Parathyroid adenoma (tissue), 2 donors: Measurements from ENCODE around the gene CCDC80.

ENCODE experiments used
- H2AFZ ChIP-seq: fragments of 300-600 bp; sonication (generic); one replicate; pipeline ENCODE4 v1.7.0; 2017; ENCODE audit warnings: antibody characterized with exemption, mild to moderate bottlenecking
- H3K27ac ChIP-seq: fragments of 300-600 bp; sonication (generic); one replicate; pipeline ENCODE4 v1.7.0; 2017
- H3K27me3 ChIP-seq: fragments of 300-600 bp; sonication (generic); one replicate; pipeline ENCODE4 v1.7.0; 2017; ENCODE audit warnings: low read length; ENCODE audit not compliant: control insufficient read depth, insufficient read depth
- H3K36me3 ChIP-seq: fragments of 300-600 bp; sonication (generic); one replicate; pipeline ENCODE4 v1.7.0; 2017; ENCODE audit warnings: low read length; ENCODE audit not compliant: control insufficient read depth, insufficient read depth
- H3K4me1 ChIP-seq: fragments of 300-600 bp; sonication (generic); one replicate; pipeline ENCODE4 v1.7.0; 2017; ENCODE audit warnings: control low read depth
- H3K4me2 ChIP-seq: fragments of 300-600 bp; sonication (generic); one replicate; pipeline ENCODE4 v1.7.0; 2017; ENCODE audit warnings: low read length
- H3K4me3 ChIP-seq: fragments of 300-600 bp; sonication (generic); one replicate; pipeline ENCODE4 v1.7.0; 2017; ENCODE audit warnings: low read depth, low read length
- H3K79me2 ChIP-seq: fragments of 300-600 bp; sonication (generic); one replicate; pipeline ENCODE4 v1.7.0; 2017; ENCODE audit warnings: control low read depth
- H3K9ac ChIP-seq: fragments of 300-600 bp; sonication (generic); one replicate; pipeline ENCODE4 v1.7.0; 2017; ENCODE audit warnings: mild to moderate bottlenecking
- H3K9me3 ChIP-seq: fragments of 300-600 bp; sonication (generic); one replicate; pipeline ENCODE4 v1.7.0; 2017; ENCODE audit warnings: low read length; ENCODE audit not compliant: control insufficient read depth
- CTCF ChIP-seq: fragments of 300-600 bp; sonication (generic); IDR thresholded peaks from one replicate; pipeline ENCODE4 v1.7.0; 2017; ENCODE audit warnings: antibody characterized with exemption, mild to moderate bottlenecking
- donor health status: primary hyperparathyroidism.

CCDC80 gene

GRCh38 chr3:112555535-112556170 is 85.3 kb downstream of the CCDC80 start:
- Histone ChIP-seq H3K79me2 (peaks cover 18% of the 10 kb centered on the region), H3K4me1 (peaks cover 5% of the 10 kb centered on the region), H3K27me3 (no peaks in the 10 kb centered on the region), H3K27ac (no peak overlapping the region), H3K9ac (no peak overlapping the region), H3K4me2 (no peak overlapping the region), H2AFZ (no peak overlapping the region), H3K4me3 (no peak overlapping the region), H3K36me3 (no peaks in the 10 kb centered on the region), H3K9me3 (no peaks in the 10 kb centered on the region)
- no peak for TF ChIP-seq CTCF

- no peak overlapping the region for H3K9ac ChIP-seq
- no peak overlapping the region for H3K4me3 ChIP-seq
- no peaks in the 10 kb centered on the region for H3K27me3 ChIP-seq
- H3K79me2 ChIP-seq, result no peaks in the 10 kb centered on the region
- no peaks in the 10 kb centered on the region for H3K36me3 ChIP-seq
- no peaks in the 10 kb centered on the region for H3K4me1 ChIP-seq
- H3K4me2 ChIP-seq, result no peak overlapping the region
- H2AFZ ChIP-seq, result no peak overlapping the region
- no peak overlapping the region for H3K27ac ChIP-seq
- H3K9me3 ChIP-seq, result no peaks in the 10 kb centered on the region
- TF ChIP-seq CTCF, result no peak
Observed at GRCh38 chr3:112550859-112551258, 90.1 kb downstream of the CCDC80 start.
